ENCODE data around the gene RABGAP1L.

Gene RABGAP1L

GRCh38 chr1:175003521-175003920, 844.2 kb downstream of the RABGAP1L start:
- Histone ChIP-seq H3K4me3 (no peak overlapping the region), H3K27ac (no peak overlapping the region)
- TF ChIP-seq CTCF (IDR thresholded peaks at IDR 0.05), result no peak
- DNase-seq (ENCODE audit: low spot score), result no peak

- no peak overlapping the region for H3K4me3 ChIP-seq
These were observed 845.9 kb downstream of the RABGAP1L start for GRCh38 chr1:175005085-175005783.

GRCh38 chr1:175009532-175009931, 850.2 kb downstream of the RABGAP1L start:
- no peak overlapping the region for H3K27ac ChIP-seq
- no peak for DNase-seq (ENCODE audit: low spot score)
- TF ChIP-seq CTCF (IDR thresholded peaks at IDR 0.05), result no peak

More at GRCh38 chr1:175005085-175005783, 845.9 kb downstream of the RABGAP1L start:
- H3K27ac ChIP-seq, result no peak overlapping the region
- TF ChIP-seq CTCF (IDR thresholded peaks at IDR 0.05), result no peak
- DNase-seq (ENCODE audit: low spot score), result no peak

GRCh38 chr1:175013445-175013844, 854.1 kb downstream of the RABGAP1L start:
- no peak for TF ChIP-seq CTCF (IDR thresholded peaks at IDR 0.05)
- DNase-seq (ENCODE audit: low spot score), result no peak
- H3K27ac ChIP-seq, result no peak overlapping the region
- no peak overlapping the region for H3K4me3 ChIP-seq

More at GRCh38 chr1:175009532-175009931, 850.2 kb downstream of the RABGAP1L start:
- H3K4me3 ChIP-seq, result no peak overlapping the region

GRCh38 chr1:175015243-175015642, 855.9 kb downstream of the RABGAP1L start:
- DNase-seq (ENCODE audit: low spot score), result no peak
- H3K27ac ChIP-seq, result no peak overlapping the region
- TF ChIP-seq CTCF (IDR thresholded peaks at IDR 0.05), result no peak
- H3K4me3 ChIP-seq, result no peak overlapping the region

- Histone ChIP-seq H3K4me3 (no peak overlapping the region), H3K27ac (no peak overlapping the region)
- no peak for TF ChIP-seq CTCF (IDR thresholded peaks at IDR 0.05)
- no peak for DNase-seq (ENCODE audit: low spot score)
These were observed 860.2 kb downstream of the RABGAP1L start for GRCh38 chr1:175019524-175019923.

All from coronary artery (tissue), 2 donors.